H9 (cell line): ENCODE results near the gene TSPAN18. TPM values are rescaled to one million over a fixed set of nuclear protein-coding genes. Genes with fewer than 3 reads are reported as not detected.

Experiments
- DNase-seq: peaks from one replicate; pipeline ENCODE4 v3.0.0-alpha.2; 2017
- H2AFZ ChIP-seq: one replicate; pipeline ENCODE4 v1.6.1; 2013; ENCODE audit warnings: mild to moderate bottlenecking, low read length, control low read depth, moderate library complexity
- H2AK5ac ChIP-seq: 2 replicates; pipeline ENCODE4 v1.6.1; 2013; ENCODE audit warnings: low read length, control low read depth, mixed read lengths; ENCODE audit not compliant: insufficient read length
- H2BK120ac ChIP-seq: one replicate; pipeline ENCODE4 v1.6.1; 2013; ENCODE audit warnings: low read depth, mild to moderate bottlenecking, low read length, control low read depth, inconsistent platforms; ENCODE audit not compliant: poor library complexity, severe bottlenecking
- H2BK12ac ChIP-seq: 2 replicates; pipeline ENCODE4 v1.6.1; 2013; ENCODE audit warnings: low read length, control low read depth, mixed read lengths, low read depth; ENCODE audit not compliant: insufficient read length
- H2BK15ac ChIP-seq: 2 replicates; pipeline ENCODE4 v1.6.1; 2013; ENCODE audit warnings: low read depth, low read length, control low read depth
- H2BK20ac ChIP-seq: one replicate; pipeline ENCODE4 v1.6.1; 2013; ENCODE audit warnings: low read depth, mild to moderate bottlenecking, low read length, control low read depth, inconsistent platforms; ENCODE audit not compliant: poor library complexity, severe bottlenecking
- H2BK5ac ChIP-seq: 2 replicates; pipeline ENCODE4 v1.6.1; 2013; ENCODE audit warnings: low read length, control low read depth, mixed read lengths; ENCODE audit not compliant: insufficient read length
- H3K14ac ChIP-seq: 2 replicates; pipeline ENCODE4 v1.6.1; 2013; ENCODE audit warnings: low read length, control low read depth; ENCODE audit not compliant: insufficient read depth
- H3K18ac ChIP-seq: 2 replicates; pipeline ENCODE4 v1.6.1; 2013; ENCODE audit warnings: low read depth, mild to moderate bottlenecking, mixed read lengths, low read length, control low read depth; ENCODE audit not compliant: insufficient read length
- H3K23ac ChIP-seq: 2 replicates; pipeline ENCODE4 v1.6.1; 2013; ENCODE audit warnings: low read length, control low read depth, mixed read lengths, low read depth; ENCODE audit not compliant: insufficient read length
- H3K23me2 ChIP-seq: 2 replicates; pipeline ENCODE4 v1.6.1; 2013; ENCODE audit warnings: low read depth, mild to moderate bottlenecking, mixed read lengths, low read length, control low read depth; ENCODE audit not compliant: insufficient read length, poor library complexity, severe bottlenecking
- H3K27ac ChIP-seq: 2 replicates; pipeline ENCODE4 v1.5.1; 2013; ENCODE audit warnings: low read length, control low read depth, mixed read lengths, low read depth; ENCODE audit not compliant: insufficient read length
- H3K27me3 ChIP-seq: 2 replicates; pipeline ENCODE4 v1.6.1; 2013; ENCODE audit warnings: low read length, control low read depth, inconsistent platforms; ENCODE audit not compliant: insufficient read depth
- H3K4ac ChIP-seq: 2 replicates; pipeline ENCODE4 v1.6.1; 2013; ENCODE audit warnings: low read depth, mild to moderate bottlenecking, control low read depth, inconsistent platforms, low read length, moderate library complexity
- H3K4me1 ChIP-seq: 2 replicates; pipeline ENCODE4 v1.6.1; 2013; ENCODE audit warnings: low read length, control low read depth, inconsistent platforms; ENCODE audit not compliant: insufficient read depth
- H3K4me2 ChIP-seq: 2 replicates; pipeline ENCODE4 v1.6.1; 2013; ENCODE audit warnings: low read length, control low read depth, mixed read lengths; ENCODE audit not compliant: insufficient read length, insufficient read depth
- H3K56ac ChIP-seq: 2 replicates; pipeline ENCODE4 v1.6.1; 2013; ENCODE audit warnings: low read depth, mild to moderate bottlenecking, mixed read lengths, low read length, control low read depth; ENCODE audit not compliant: insufficient read length
- H3K79me1 ChIP-seq: 2 replicates; pipeline ENCODE4 v1.6.1; 2013; ENCODE audit warnings: low read depth, mild to moderate bottlenecking, moderate library complexity, low read length, control low read depth, inconsistent platforms; ENCODE audit not compliant: insufficient read depth, poor library complexity, severe bottlenecking
- H3K79me2 ChIP-seq: 2 replicates; pipeline ENCODE4 v1.6.1; 2013; ENCODE audit warnings: low read length, control low read depth, inconsistent platforms; ENCODE audit not compliant: insufficient read depth
- H3K9ac ChIP-seq: 2 replicates; pipeline ENCODE4 v1.6.1; 2013; ENCODE audit warnings: low read length, control low read depth, mixed read lengths; ENCODE audit not compliant: insufficient read length; ENCODE audit errors: extremely low read depth
- H3K9me3 ChIP-seq: one replicate; pipeline ENCODE4 v1.6.1; 2013; ENCODE audit warnings: low read depth, low read length, inconsistent platforms; ENCODE audit not compliant: control insufficient read depth
- H3T11ph ChIP-seq: one replicate; pipeline ENCODE4 v1.6.1; 2013; ENCODE audit warnings: mild to moderate bottlenecking, low read length, control low read depth, inconsistent platforms
- H4K20me1 ChIP-seq: one replicate; pipeline ENCODE4 v1.6.1; 2013; ENCODE audit not compliant: control insufficient read depth, insufficient read length, insufficient read depth
- H4K5ac ChIP-seq: 2 replicates; pipeline ENCODE4 v1.6.1; 2013; ENCODE audit warnings: low read depth, mild to moderate bottlenecking, mixed read lengths, low read length, control low read depth; ENCODE audit not compliant: insufficient read length
- H4K8ac ChIP-seq: replicated peaks from 2 replicates; pipeline ENCODE4 v1.6.1; 2013; ENCODE audit warnings: low read length, control low read depth, mixed read lengths, low read depth; ENCODE audit not compliant: insufficient read length
- H4K91ac ChIP-seq: 2 replicates; pipeline ENCODE4 v1.6.1; 2013; ENCODE audit warnings: low read depth, mild to moderate bottlenecking, moderate library complexity, mixed read lengths, low read length, control low read depth; ENCODE audit not compliant: insufficient read length
- H3K27ac Mint-ChIP-seq, 3 experiments: 2 replicates in 2 of 3; 3 replicates in 1 of 3; pipeline ENCODE4 v1.8.0; 2020 to 2021; ENCODE audit warnings: mixed read lengths in 3 of 3, mild to moderate bottlenecking in 1 of 3, moderate library complexity in 1 of 3
- H3K27me3 Mint-ChIP-seq: 2 replicates; pipeline ENCODE4 v1.8.0; 2021; ENCODE audit warnings: low read depth, mild to moderate bottlenecking, moderate library complexity, mixed read lengths
- H3K36me3 Mint-ChIP-seq, 3 experiments: 2 replicates in 2 of 3; 3 replicates in 1 of 3; pipeline ENCODE4 v1.8.0; 2020 to 2021; ENCODE audit warnings: low read depth in 3 of 3, mixed read lengths in 3 of 3; ENCODE audit not compliant: insufficient read depth in 1 of 3
- H3K4me1 Mint-ChIP-seq, 2 experiments: 2 replicates each; pipeline ENCODE4 v1.8.0; 2020; ENCODE audit warnings: mixed read lengths in 2 of 2
- H3K4me3 Mint-ChIP-seq, 2 experiments: 2 replicates in 1 of 2; 3 replicates in 1 of 2; pipeline ENCODE4 v1.8.0; 2020 to 2021; ENCODE audit warnings: mild to moderate bottlenecking in 2 of 2, mixed read lengths in 2 of 2, moderate library complexity in 1 of 2
- H3K9me3 Mint-ChIP-seq, 2 experiments: 2 replicates in 1 of 2; 3 replicates in 1 of 2; pipeline ENCODE4 v1.8.0; 2020; ENCODE audit warnings: mild to moderate bottlenecking in 2 of 2, mixed read lengths in 2 of 2, moderate library complexity in 1 of 2
- WGBS: extraction: QIAGEN DNeasy Blood & Tissue Kit; methylation state at CpG from one replicate; pipeline ENCODE4 v1.1.7; 2013; ENCODE audit warnings: missing lambda C conversion rate, low lambda C conversion rate, mixed read lengths; ENCODE audit not compliant: insufficient read length; ENCODE audit errors: extremely low coverage; 5-methylcytosine and 5-hydroxymethylcytosine counted together
- total RNA-seq: library from RNA; stranded (reverse); gene quantifications from 2 replicates; pipeline ENCODE4 v1.2.1, GENCODE V29; 2021
- TF ChIP-seq, protein P1 (sequence below): fragments of 200-600 bp; sonication (generic); conservative IDR thresholded peaks from 3 replicates; pipeline ENCODE4 v1.8.0; 2021; ENCODE audit warnings: antibody characterized with exemption, mild to moderate bottlenecking

Gene TSPAN18
- total RNA-seq, 1 experiment from 2014 or later: 25.3 TPM

DNA sequence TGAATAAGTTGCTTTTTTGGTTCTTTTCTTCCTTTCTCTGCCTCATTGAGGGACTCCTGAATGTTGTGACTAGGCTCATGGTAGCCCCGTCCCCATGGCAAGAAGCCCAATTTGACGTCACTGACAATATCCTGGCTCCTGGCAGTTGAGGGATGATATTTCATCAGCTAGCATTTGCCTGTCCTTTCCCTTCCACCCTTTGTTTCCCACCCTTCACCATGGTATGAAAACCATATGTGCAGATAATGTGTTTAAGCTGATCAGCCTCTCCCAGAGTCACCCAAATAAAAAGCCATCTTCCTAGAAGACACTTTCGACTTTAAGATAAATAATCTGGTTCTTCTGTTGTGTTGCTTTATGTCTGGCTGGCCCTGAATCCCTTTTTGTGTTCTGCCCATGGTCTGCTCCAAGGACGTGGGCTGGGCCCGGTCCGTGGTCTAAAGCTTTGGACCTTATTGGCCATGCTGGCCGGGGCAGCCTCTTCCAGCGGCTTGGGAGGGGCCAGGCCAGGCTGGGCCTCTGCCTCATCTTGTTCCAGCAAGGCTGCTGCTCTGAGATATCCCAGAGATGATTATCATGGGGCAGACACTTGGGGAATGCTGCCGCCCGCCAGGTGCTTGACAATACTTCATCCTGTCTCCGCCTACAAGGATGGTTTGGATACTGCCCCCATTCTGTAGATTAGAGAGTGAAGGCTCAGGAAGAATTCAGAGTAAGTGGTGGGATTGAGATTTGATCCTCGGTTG, 5.1 kb downstream of the TSPAN18 start:
- no peak overlapping the region for H3K27ac ChIP-seq
- H3K9ac ChIP-seq: no peak overlapping the region
- no peak overlapping the region for H3K4ac ChIP-seq
- H3K4me1 ChIP-seq: peaks cover 6% of the 10 kb centered on the region; the same call in 1 of the 2 replicates
- no peak overlapping the region for H3K4me3 Mint-ChIP-seq
- H3K27me3 Mint-ChIP-seq: peaks cover 55% of the 10 kb centered on the region
- WGBS: no CpG with 5 or more reads among the region's 12 CpGs
- peaks cover 10% of the 10 kb centered on the region for H3K23me2 ChIP-seq
- H3K79me2 ChIP-seq: no peaks in the 10 kb centered on the region
- H3K4me2 ChIP-seq: no peak overlapping the region
- H2BK15ac ChIP-seq: no peak overlapping the region
- peak; percentile 60 for DNase-seq
- no peaks in the 10 kb centered on the region for H3K79me1 ChIP-seq
- H3K56ac ChIP-seq: no peak overlapping the region
- no peaks in the 10 kb centered on the region for H4K20me1 ChIP-seq
- H2BK20ac ChIP-seq: no peak overlapping the region
- H4K91ac ChIP-seq: no peak overlapping the region
- H3K9me3 Mint-ChIP-seq: no peaks in the 10 kb centered on the region; a peak in 3 of 5 replicates
- no peak overlapping the region for H3T11ph ChIP-seq
- peaks cover 0 to 1% (median 0%) of the 10 kb centered on the region in 3 experiments; a peak in 2 of 7 replicates for H3K36me3 Mint-ChIP-seq
- peaks cover 73 to 86% of the 10 kb centered on the region in 2 experiments for H3K4me1 Mint-ChIP-seq
- H2BK12ac ChIP-seq: no peak overlapping the region
- H2BK5ac ChIP-seq: no peak overlapping the region
- H2AFZ ChIP-seq: no peak overlapping the region
- no peak overlapping the region for H2AK5ac ChIP-seq
- TF ChIP-seq, protein P1, sequence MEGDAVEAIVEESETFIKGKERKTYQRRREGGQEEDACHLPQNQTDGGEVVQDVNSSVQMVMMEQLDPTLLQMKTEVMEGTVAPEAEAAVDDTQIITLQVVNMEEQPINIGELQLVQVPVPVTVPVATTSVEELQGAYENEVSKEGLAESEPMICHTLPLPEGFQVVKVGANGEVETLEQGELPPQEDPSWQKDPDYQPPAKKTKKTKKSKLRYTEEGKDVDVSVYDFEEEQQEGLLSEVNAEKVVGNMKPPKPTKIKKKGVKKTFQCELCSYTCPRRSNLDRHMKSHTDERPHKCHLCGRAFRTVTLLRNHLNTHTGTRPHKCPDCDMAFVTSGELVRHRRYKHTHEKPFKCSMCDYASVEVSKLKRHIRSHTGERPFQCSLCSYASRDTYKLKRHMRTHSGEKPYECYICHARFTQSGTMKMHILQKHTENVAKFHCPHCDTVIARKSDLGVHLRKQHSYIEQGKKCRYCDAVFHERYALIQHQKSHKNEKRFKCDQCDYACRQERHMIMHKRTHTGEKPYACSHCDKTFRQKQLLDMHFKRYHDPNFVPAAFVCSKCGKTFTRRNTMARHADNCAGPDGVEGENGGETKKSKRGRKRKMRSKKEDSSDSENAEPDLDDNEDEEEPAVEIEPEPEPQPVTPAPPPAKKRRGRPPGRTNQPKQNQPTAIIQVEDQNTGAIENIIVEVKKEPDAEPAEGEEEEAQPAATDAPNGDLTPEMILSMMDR: no peak
- no peaks in the 10 kb centered on the region for H3K9me3 ChIP-seq
- no peak overlapping the region; the same call in 1 of the 2 replicates for H3K14ac ChIP-seq
- H2BK120ac ChIP-seq: no peak overlapping the region
- no peak overlapping the region for H3K18ac ChIP-seq
- H4K5ac ChIP-seq: no peak overlapping the region
- H4K8ac ChIP-seq: no peak overlapping the region
- H3K27ac Mint-ChIP-seq: no peak overlapping the region
- H3K23ac ChIP-seq: no peak overlapping the region
- peaks cover 27% of the 10 kb centered on the region for H3K27me3 ChIP-seq
